Prostate gland (tissue), 2 donors: ENCODE measurements around the gene COL4A2.

Experiments used
- POLR2A ChIP-seq: fragments of 450-650 bp; IDR thresholded peaks from one replicate; pipeline ENCODE4 v1.6.1; 2016; ENCODE audit warnings: antibody characterized with exemption, mild to moderate bottlenecking
- POLR2AphosphoS5 ChIP-seq: sonication (generic); formaldehyde crosslinking; IDR thresholded peaks from one replicate; pipeline ENCODE4 v1.6.1; 2017; ENCODE audit warnings: antibody characterized with exemption
- TF ChIP-seq, protein P1 (sequence below), 4 experiments: fragments of 200-600 bp in 2 of 4; fragments of 450-650 bp in 2 of 4; sonication (generic) in 2 of 4; IDR thresholded peaks; 1 replicate in 3 of 4; 2 replicates in 1 of 4; pipeline ENCODE4 v1.5.1; 2016 to 2019; ENCODE audit warnings: antibody characterized with exemption in 4 of 4, mild to moderate bottlenecking in 2 of 4, moderate library complexity in 2 of 4

DNA sequence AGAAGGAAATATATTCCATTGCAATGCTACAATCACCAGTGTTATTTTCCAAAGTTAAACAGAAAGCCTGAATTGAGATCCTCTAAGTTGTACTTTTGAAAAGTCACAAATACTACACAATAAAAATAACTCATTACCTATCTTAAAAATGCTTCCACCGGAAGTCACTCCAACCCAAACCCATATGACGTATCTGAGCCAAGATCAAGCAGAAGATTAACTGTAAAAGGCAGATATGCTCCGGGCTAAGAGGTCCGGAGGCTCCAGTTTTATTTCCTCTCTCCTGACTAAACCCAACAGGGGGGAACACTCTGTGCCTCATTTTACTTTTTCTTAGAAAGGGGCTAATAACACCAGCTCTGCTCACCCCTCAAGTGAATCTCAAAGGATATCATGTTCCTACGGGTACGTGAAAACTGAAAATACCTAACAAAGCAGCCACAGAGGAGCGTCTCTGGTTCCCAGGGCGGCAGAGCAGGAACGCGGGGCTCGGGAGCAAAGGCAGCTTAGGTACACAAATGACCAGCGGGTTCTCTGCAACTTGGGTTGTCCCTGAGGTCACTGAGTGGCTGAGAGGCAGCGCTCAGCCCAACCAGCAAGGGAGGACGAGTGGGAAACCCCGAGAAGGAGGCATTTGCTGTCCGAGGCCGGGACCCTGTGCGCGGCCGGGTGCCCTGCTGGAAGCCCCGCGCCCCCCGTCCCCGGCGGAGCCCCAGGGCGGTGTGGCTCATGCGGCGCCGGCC, 253.7 kb downstream of the COL4A2 start:
- TF ChIP-seq, protein P1, sequence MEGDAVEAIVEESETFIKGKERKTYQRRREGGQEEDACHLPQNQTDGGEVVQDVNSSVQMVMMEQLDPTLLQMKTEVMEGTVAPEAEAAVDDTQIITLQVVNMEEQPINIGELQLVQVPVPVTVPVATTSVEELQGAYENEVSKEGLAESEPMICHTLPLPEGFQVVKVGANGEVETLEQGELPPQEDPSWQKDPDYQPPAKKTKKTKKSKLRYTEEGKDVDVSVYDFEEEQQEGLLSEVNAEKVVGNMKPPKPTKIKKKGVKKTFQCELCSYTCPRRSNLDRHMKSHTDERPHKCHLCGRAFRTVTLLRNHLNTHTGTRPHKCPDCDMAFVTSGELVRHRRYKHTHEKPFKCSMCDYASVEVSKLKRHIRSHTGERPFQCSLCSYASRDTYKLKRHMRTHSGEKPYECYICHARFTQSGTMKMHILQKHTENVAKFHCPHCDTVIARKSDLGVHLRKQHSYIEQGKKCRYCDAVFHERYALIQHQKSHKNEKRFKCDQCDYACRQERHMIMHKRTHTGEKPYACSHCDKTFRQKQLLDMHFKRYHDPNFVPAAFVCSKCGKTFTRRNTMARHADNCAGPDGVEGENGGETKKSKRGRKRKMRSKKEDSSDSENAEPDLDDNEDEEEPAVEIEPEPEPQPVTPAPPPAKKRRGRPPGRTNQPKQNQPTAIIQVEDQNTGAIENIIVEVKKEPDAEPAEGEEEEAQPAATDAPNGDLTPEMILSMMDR (IDR thresholded peaks at IDR 0.05) = no peak
- no peak for TF ChIP-seq POLR2A
- peak; percentile 37 for TF ChIP-seq POLR2AphosphoS5
